Psoas muscle (tissue), 8 donors: ENCODE measurements around the gene KCNMA1. TPM values are rescaled to one million over a fixed set of nuclear protein-coding genes. Genes with fewer than 3 reads are reported as not detected.

ENCODE experiments used
- ATAC-seq, 4 donors: fragments of 200-7000 bp; cut with Tn5 transposase; one replicate each; pipeline ENCODE4 v1.9.1; 2020; ENCODE audit warnings: moderate library complexity in 3 of 4, mild to moderate bottlenecking in 2 of 4
- DNase-seq, 2 donors: peaks; one replicate each; pipeline ENCODE4 v3.0.0-alpha.2; 2020
- H3K27ac ChIP-seq: fragments of 200-600 bp; one replicate; pipeline ENCODE4 v1.8.0; 2022
- H3K27me3 ChIP-seq, 3 donors: fragments of 200-600 bp in 1 of 3; one replicate each; pipeline versions ENCODE4 v1.6.1 to v1.8.0; 2013 to 2022; ENCODE audit warnings: low read length in 2 of 3, mild to moderate bottlenecking in 2 of 3, moderate library complexity in 1 of 3; ENCODE audit not compliant: insufficient read depth in 3 of 3
- H3K36me3 ChIP-seq, 2 donors: fragments of 200-600 bp in 1 of 2; one replicate each; pipeline versions ENCODE4 v1.6.1 to v1.8.0; 2013 to 2022; ENCODE audit warnings: low read depth in 1 of 2, mild to moderate bottlenecking in 1 of 2, moderate library complexity in 1 of 2; ENCODE audit not compliant: insufficient read depth in 1 of 2
- H3K4me1 ChIP-seq: fragments of 200-600 bp; one replicate; pipeline ENCODE4 v1.8.0; 2022
- H3K4me3 ChIP-seq: fragments of 200-600 bp; one replicate; pipeline ENCODE4 v1.8.0; 2022; ENCODE audit warnings: mild to moderate bottlenecking
- H3K9me3 ChIP-seq: fragments of 200-600 bp; one replicate; pipeline ENCODE4 v1.8.0; 2022
- whole genome bisulfite sequencing, 3 donors: extraction: QIAGEN DNeasy Blood & Tissue Kit; methylation state at CpG; one replicate each; pipeline versions ENCODE4 v1.1.6 to v1.1.7; 2013; 5-methylcytosine and 5-hydroxymethylcytosine counted together
- intact Hi-C, 2 donors: fragments of 100-400 bp; cut with DNase I; formaldehyde crosslinking; loops; one replicate each; pipeline versions ENCODE4 v1.11.0 to v1.14.2; 2022
- polyA plus RNA-seq, 3 donors: library from polyadenylated mRNA; stranded (reverse); fragments of 200-250 nt; gene quantifications; one replicate each; pipeline ENCODE4 v1.2.3, GENCODE V29; 2013
- total RNA-seq, 4 donors: library from RNA; stranded (reverse); fragmentation: NEBNext Ultra II Directional in 2 of 4; extraction: Animal tissue kit (Norgen Biotek cat#: 25700) in 2 of 4; gene quantifications; one replicate each; pipeline versions ENCODE4 v1.2.1 to v1.2.4, GENCODE V29; 2021 to 2023
- TF ChIP-seq, protein P1 (sequence below): fragments of 200-600 bp; IDR thresholded peaks from one replicate; pipeline ENCODE4 v1.8.0; 2022; ENCODE audit warnings: antibody characterized with exemption
- donor health status: healthy with polysubstance abuse.
- donor health status: DM: no; HTN: no; CAD: no; lungs with moderate emphysema.
- donor health status: Bipolar disorder and iron deficiency.
- donor health status: healthy.
- donor health status: DM: yes; HTN: yes; CAD: no.
- donor health status: DM: no; HTN: no; CAD: no.
- donor health status: DM: no; HTN: no; CAD: no.
- donor health status: DM: yes; HTN: yes; CAD: no.

The KCNMA1 gene
- total and polyA plus RNA-seq, 7 donors = 7.9 to 53.0 (median 41.9) TPM

DNA sequence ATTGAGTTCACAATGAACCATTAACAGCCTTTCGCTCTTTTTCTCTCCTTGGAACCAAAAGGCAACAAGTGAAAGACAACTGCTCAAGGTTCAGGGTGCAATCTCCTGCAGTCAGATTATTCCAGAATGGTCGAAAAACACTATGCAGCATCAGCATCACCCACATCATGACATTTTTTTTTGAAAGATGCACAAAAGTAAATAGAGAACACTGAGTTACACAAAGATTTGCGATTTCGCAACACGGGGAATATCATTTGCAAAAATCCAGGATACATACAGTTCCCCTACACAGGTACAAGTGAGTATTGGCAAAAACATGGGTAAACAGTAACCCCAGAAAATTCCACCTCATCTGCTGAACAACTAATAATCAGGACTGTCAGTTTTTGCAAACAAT lies 611.5 kb downstream of the KCNMA1 start:
- 92 to 95% (median 94%) methylated on average over 5 of the region's 5 CpGs for WGBS, 3 donors
- H3K27me3 ChIP-seq = no peaks in the 10 kb centered on the region
- ATAC-seq = no peak
- no peaks in the 10 kb centered on the region for H3K9me3 ChIP-seq
- H3K27ac ChIP-seq = no peak overlapping the region
- DNase-seq = no peak
- TF ChIP-seq, protein P1, sequence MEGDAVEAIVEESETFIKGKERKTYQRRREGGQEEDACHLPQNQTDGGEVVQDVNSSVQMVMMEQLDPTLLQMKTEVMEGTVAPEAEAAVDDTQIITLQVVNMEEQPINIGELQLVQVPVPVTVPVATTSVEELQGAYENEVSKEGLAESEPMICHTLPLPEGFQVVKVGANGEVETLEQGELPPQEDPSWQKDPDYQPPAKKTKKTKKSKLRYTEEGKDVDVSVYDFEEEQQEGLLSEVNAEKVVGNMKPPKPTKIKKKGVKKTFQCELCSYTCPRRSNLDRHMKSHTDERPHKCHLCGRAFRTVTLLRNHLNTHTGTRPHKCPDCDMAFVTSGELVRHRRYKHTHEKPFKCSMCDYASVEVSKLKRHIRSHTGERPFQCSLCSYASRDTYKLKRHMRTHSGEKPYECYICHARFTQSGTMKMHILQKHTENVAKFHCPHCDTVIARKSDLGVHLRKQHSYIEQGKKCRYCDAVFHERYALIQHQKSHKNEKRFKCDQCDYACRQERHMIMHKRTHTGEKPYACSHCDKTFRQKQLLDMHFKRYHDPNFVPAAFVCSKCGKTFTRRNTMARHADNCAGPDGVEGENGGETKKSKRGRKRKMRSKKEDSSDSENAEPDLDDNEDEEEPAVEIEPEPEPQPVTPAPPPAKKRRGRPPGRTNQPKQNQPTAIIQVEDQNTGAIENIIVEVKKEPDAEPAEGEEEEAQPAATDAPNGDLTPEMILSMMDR = no peak
- no peak overlapping the region for H3K4me3 ChIP-seq
- no peaks in the 10 kb centered on the region for H3K4me1 ChIP-seq
- no peaks in the 10 kb centered on the region for H3K36me3 ChIP-seq
- intact Hi-C loops = no loop called here

DNA sequence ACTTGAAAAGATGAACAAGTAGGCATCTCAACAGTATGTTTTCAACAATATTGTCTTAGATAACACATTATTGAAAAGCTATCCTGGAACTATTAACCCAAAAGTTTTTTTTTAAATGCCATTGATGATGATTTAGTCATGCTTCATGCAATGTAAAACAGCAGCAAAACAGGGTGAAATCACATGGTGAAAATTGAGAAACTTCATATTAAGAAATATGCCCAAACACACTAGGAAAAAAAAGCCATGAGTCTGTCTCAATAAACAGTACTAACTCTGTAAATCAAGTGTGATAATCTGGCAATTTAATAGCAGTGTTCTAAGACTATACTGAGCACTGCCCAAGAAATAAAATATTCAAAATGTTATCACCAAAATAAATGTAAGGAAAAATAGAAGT lies 613.1 kb downstream of the KCNMA1 start:
- TF ChIP-seq, protein P1 = no peak
- Histone ChIP-seq H3K4me3 (no peak overlapping the region), H3K27me3 (no peaks in the 10 kb centered on the region), H3K9me3 (no peaks in the 10 kb centered on the region), H3K36me3 (no peaks in the 10 kb centered on the region), H3K27ac (no peak overlapping the region), H3K4me1 (no peaks in the 10 kb centered on the region)
- DNase-seq (no peak), ATAC-seq (no peak)
- intact Hi-C loops = no loop called here

DNA sequence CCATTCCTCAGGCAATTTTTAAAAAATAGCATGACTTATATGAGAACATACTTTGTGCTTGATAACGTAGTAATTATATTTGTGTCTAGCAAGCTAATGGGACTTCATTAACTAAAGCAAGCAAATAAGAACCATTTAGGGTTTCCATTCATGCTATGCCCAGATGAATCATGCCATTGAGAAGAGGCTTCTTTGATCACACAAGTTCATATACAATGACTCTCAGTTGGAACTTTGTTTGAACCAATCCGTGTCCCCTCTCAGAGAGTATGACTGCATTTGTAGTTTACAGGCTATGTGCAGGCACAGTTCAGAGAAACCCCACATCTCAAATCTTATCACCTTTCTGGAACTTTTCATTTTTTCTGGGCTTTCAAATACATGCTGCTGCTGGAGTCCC lies 614.2 kb downstream of the KCNMA1 start:
- no peak overlapping the region for H3K4me3 ChIP-seq
- H3K36me3 ChIP-seq = no peaks in the 10 kb centered on the region
- WGBS, 3 donors = 91 to 94% (median 91%) methylated on average over 2 of the region's 2 CpGs
- H3K27me3 ChIP-seq = no peaks in the 10 kb centered on the region
- intact Hi-C loops = no loop called here
- no peak overlapping the region for H3K27ac ChIP-seq
- H3K4me1 ChIP-seq = no peaks in the 10 kb centered on the region
- H3K9me3 ChIP-seq = no peaks in the 10 kb centered on the region
- TF ChIP-seq, protein P1 = no peak
- DNase-seq = no peak
- ATAC-seq = no peak

DNA sequence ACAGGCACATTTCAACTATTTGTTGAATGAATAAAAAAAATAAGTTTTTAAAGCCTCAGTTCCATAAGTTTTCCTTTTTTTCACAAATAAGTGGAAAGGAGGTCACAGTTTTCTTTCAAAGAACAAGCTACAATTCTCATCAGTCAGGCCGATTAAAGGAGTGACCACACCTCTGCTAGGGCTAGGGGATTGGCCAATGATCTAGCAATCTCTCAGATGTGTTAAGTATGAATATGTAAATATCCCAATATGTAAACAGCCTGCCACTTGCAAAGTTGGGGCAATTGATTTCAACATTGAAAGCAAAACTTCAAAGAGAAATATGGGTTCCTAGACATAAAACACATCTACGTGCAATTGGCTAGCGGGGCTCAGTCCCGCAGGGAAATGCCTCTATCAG lies 614.9 kb downstream of the KCNMA1 start:
- Histone ChIP-seq H3K9me3 (no peaks in the 10 kb centered on the region), H3K4me3 (no peak overlapping the region), H3K36me3 (no peaks in the 10 kb centered on the region), H3K27me3 (no peaks in the 10 kb centered on the region), H3K27ac (no peak overlapping the region), H3K4me1 (no peaks in the 10 kb centered on the region)
- no peak for ATAC-seq
- intact Hi-C loops = no loop called here
- WGBS, 3 donors = 62 to 86% (median 85%) methylated on average over 4 of the region's 4 CpGs
- DNase-seq = no peak
- TF ChIP-seq, protein P1 = no peak

DNA sequence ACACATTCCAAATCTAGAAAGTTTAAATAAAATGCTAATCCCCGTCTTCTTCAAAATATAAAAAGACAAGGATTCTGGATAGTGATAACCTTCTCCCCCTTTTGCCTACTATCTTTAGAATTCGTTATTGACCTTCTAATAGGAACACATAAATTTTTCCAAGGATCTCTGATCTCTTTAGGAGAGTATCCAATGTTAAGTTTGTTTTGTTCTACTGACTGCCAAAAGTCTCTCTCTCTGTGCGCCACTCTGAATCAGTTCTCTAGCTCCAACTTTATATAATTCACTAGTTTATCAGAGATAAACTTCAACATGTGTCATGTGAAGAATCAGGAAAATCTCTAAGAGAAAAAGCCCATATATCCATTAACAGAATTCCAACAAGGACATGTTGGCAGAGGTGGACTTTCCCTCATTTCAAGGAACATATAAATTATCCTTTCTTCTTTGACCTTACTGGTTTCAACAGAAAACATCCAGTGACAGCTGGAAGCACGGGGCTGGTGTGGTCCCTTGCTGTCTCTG lies 615.6 kb downstream of the KCNMA1 start:
- ATAC-seq = no peak

More for the DNA sequence above, 615.6 kb downstream of the KCNMA1 start:
- H3K27me3 ChIP-seq = no peaks in the 10 kb centered on the region
- H3K27ac ChIP-seq = no peak overlapping the region
- no peak overlapping the region for H3K4me3 ChIP-seq
- 68 to 81% (median 70%) methylated on average over 4 of the region's 4 CpGs for WGBS, 3 donors
- no peak for DNase-seq
- no peaks in the 10 kb centered on the region for H3K4me1 ChIP-seq
- H3K9me3 ChIP-seq = no peaks in the 10 kb centered on the region
- H3K36me3 ChIP-seq = no peaks in the 10 kb centered on the region
- intact Hi-C loops = no loop called here
- TF ChIP-seq, protein P1 = no peak
